ENCODE data around the gene EPHA7.

EPHA7 gene

GRCh38 chr6:93419304-93420162 lies at the start of gene EPHA7:
Gene EPHA7, minus strand, starts transcription at chr6:93419559. Its CDS starts 218 bp downstream, at chr6:93419341.
- DNase-seq = peak; percentile 3

- no peak for DNase-seq
Measured at GRCh38 chr6:93468291-93468690, 48.9 kb upstream of the EPHA7 start.

GRCh38 chr6:93454533-93454932 lies 35.2 kb upstream of the EPHA7 start:
- DNase-seq = no peak

- no peak for DNase-seq
Measured at GRCh38 chr6:93453956-93454355, 34.6 kb upstream of the EPHA7 start.

- DNase-seq = no peak
Measured at GRCh38 chr6:93447874-93448273, 28.5 kb upstream of the EPHA7 start.

GRCh38 chr6:93437491-93437890 lies 18.1 kb upstream of the EPHA7 start:
- DNase-seq = no peak

- DNase-seq = no peak
Measured at GRCh38 chr6:93433592-93433991, 14.2 kb upstream of the EPHA7 start.

GRCh38 chr6:93424303-93425064 lies 5.1 kb upstream of the EPHA7 start:
- DNase-seq = no peak

GRCh38 chr6:93423542-93423941 lies 4.2 kb upstream of the EPHA7 start:
- DNase-seq = no peak

- no peak for DNase-seq
Measured at GRCh38 chr6:93420163-93420795, 920 bp upstream of the EPHA7 start.

GRCh38 chr6:93418408-93419303 lies 703 bp downstream of the EPHA7 start:
- no peak for DNase-seq

- DNase-seq = no peak
Measured at GRCh38 chr6:93418033-93418407, 1.3 kb downstream of the EPHA7 start.

- no peak for DNase-seq
Measured at GRCh38 chr6:93417421-93418013, 1.8 kb downstream of the EPHA7 start.

- no peak for DNase-seq
Measured at GRCh38 chr6:93416571-93417420, 2.6 kb downstream of the EPHA7 start.

- DNase-seq = no peak
Measured at GRCh38 chr6:93413190-93413589, 6.2 kb downstream of the EPHA7 start.

GRCh38 chr6:93412452-93412851 lies 6.9 kb downstream of the EPHA7 start:
- no peak for DNase-seq

- DNase-seq = no peak
Measured at GRCh38 chr6:93407186-93407585, 12.2 kb downstream of the EPHA7 start.

- DNase-seq = no peak
Measured at GRCh38 chr6:93403390-93403789, 16.0 kb downstream of the EPHA7 start.

GRCh38 chr6:93398723-93399122 lies 20.6 kb downstream of the EPHA7 start:
- DNase-seq = no peak

GRCh38 chr6:93394471-93394870 lies 24.9 kb downstream of the EPHA7 start:
- DNase-seq = no peak

GRCh38 chr6:93393554-93394074 lies 25.7 kb downstream of the EPHA7 start:
- DNase-seq = no peak

All from CD4-positive, alpha-beta T cell treated with Interleukin-10 for 1 hour (primary cell).